GM21515 (cell line): ENCODE data around the gene LIPT1.
"Not testable (repeated sequence)": the region's sequence is repeated elsewhere in the genome, so short reads cannot be mapped to it uniquely, and the experiment has no call there.

ENCODE experiments used
- ATAC-seq: cut with Tn5 transposase; IDR thresholded peaks from one replicate; pipeline ENCODE4 v1.9.1; 2021; ENCODE audit not compliant: unreplicated experiment

Gene LIPT1

GRCh38 chr2:99154643-99155536 lies at the start of gene LIPT1, which contains the start of gene TSGA10:
LIPT1 (plus strand) TSS chr2:99154967; CDS start chr2:99161958, 6,991 bp downstream.
TSGA10 (minus strand) TSS chr2:99154942; CDS start chr2:99109439, 45,503 bp downstream.
- ATAC-seq: peak; percentile 93

- ATAC-seq: no peak
Measured at GRCh38 chr2:99106913-99107312, 47.9 kb upstream of the LIPT1 start.

GRCh38 chr2:99111236-99111635 lies 43.5 kb upstream of the LIPT1 start:
- no peak for ATAC-seq

GRCh38 chr2:99111945-99112344 lies 42.8 kb upstream of the LIPT1 start:
- no peak for ATAC-seq

GRCh38 chr2:99112617-99113016 lies 42.1 kb upstream of the LIPT1 start:
- no peak for ATAC-seq

GRCh38 chr2:99127981-99128380 lies 26.8 kb upstream of the LIPT1 start:
- no peak for ATAC-seq

GRCh38 chr2:99135044-99135556 lies 19.7 kb upstream of the LIPT1 start:
- ATAC-seq: not testable (repeated sequence)

GRCh38 chr2:99139003-99139402 lies 15.8 kb upstream of the LIPT1 start:
- no peak for ATAC-seq

GRCh38 chr2:99140056-99140859 lies 14.5 kb upstream of the LIPT1 start:
- no peak for ATAC-seq

GRCh38 chr2:99140860-99141109 lies 14.0 kb upstream of the LIPT1 start:
- ATAC-seq: peak; percentile 30

GRCh38 chr2:99141110-99142108 lies 13.4 kb upstream of the LIPT1 start, which contains the start of gene C2orf15:
C2orf15 (plus strand) TSS chr2:99141707; CDS start chr2:99150559, 8,852 bp downstream.
- peak; percentile 89 for ATAC-seq

- ATAC-seq: no peak
Measured at GRCh38 chr2:99150706-99151105, 4.1 kb upstream of the LIPT1 start.

- no peak for ATAC-seq
Measured at GRCh38 chr2:99152199-99152895, 2.4 kb upstream of the LIPT1 start.

- ATAC-seq: no peak
Measured at GRCh38 chr2:99153921-99154604, 704 bp upstream of the LIPT1 start.

- no peak for ATAC-seq
Measured at GRCh38 chr2:99156891-99157290, 2.1 kb downstream of the LIPT1 start.

GRCh38 chr2:99158599-99158998 lies 3.8 kb downstream of the LIPT1 start:
- no peak for ATAC-seq

- no peak for ATAC-seq
Measured at GRCh38 chr2:99159594-99159993, 4.8 kb downstream of the LIPT1 start.

- ATAC-seq: no peak
Measured at GRCh38 chr2:99166218-99166617, 11.5 kb downstream of the LIPT1 start.

- no peak for ATAC-seq
Measured at GRCh38 chr2:99169534-99169933, 14.8 kb downstream of the LIPT1 start.
